Measurements from ENCODE around the gene TLX2. TPM values are rescaled to one million over a fixed set of nuclear protein-coding genes. Genes with fewer than 3 reads are reported as not detected.

Gene TLX2
- total and polyA plus RNA-seq, 2 of the 4 experiments (the other 2 are of a cell fraction), result not detected

DNA sequence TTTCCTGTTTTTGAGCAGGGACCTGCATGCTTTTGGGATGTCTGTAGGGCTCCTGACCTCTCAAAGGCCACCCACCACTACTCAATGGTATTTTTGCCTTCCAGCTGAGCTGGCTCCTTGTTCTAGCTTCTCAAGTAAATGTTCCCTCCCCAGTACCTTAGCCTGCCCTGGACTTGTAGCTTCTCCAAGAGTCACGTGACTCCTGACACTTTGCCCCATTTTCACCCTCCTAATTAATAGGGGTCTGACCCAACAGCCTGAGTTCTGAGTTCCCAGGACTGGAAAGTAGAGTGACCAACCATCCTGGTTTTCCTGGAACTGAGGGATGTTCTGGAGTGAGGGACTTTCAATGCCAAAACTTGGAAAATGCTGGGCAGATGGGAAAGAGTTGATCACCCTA, 18.8 kb upstream of the TLX2 start (continued):
- no peak for TF ChIP-seq MXI1 (IDR thresholded peaks at IDR 0.05; ENCODE audit: borderline replicate concordance, low read depth, low read length)
- TF ChIP-seq FOS (IDR thresholded peaks at IDR 0.05; ENCODE audit: low read depth, low read length), result no peak
- no peak for TF ChIP-seq RAD21 (IDR thresholded peaks at IDR 0.05; ENCODE audit: low read length)

DNA sequence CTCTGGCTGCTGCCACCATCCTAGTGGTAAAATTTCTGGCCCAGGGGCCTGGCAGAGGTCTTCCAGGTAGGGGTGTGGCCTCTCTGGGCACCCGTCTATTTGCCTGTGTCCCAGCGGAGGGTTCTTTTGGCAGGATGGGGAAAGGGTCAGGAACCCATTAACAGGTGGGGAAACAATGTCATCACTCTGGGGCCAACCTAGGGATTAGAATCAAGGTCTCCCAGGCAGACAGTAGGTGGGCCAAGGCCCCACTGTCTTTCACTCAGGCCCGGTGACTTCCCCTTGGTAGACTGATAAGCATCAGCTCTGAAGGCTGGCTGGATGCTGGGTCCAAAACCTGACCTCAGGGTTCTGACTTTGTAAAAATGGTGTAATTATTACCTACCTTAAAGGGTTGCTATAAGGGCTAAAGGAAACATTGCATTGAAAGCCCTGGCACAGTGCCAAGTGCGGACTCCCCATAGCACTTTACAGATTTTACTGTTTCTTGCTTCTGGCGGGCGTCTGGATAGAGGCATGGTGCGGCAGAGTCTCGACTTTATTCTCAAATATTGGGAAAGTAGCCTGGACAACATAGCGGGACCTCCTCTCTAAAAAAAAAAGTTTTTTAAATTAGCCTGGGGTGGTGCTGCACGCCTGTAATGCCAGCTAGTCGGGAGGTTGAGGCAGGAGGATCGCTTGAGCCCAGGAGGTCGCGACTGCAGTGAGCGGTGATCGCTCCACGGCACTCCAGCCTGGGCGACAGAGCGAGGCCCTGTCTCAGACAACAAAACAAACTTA, 17.1 kb upstream of the TLX2 start:
- Histone ChIP-seq H3K18ac (ENCODE audit: low read depth, low read length) (no peak overlapping the region), H3K27me3 (ENCODE audit: control insufficient read depth, insufficient read depth, low read length) (peaks cover 38% of the 10 kb centered on the region), H4K8ac (ENCODE audit: low read depth in 2 of 2, low read length in 2 of 2) (no peak overlapping the region), H3K4me3 (ENCODE audit: insufficient read depth, low read depth, low read length) (no peak overlapping the region), H3K4me2 (ENCODE audit: low read depth, low read length) (no peak overlapping the region), H3K4ac (ENCODE audit: low read depth, low read length) (no peak overlapping the region), H3K36me3 (ENCODE audit: control insufficient read depth, insufficient read depth, low read length) (peaks cover 18% of the 10 kb centered on the region; the same call in 1 of the 2 replicates), H3K56ac (ENCODE audit: extremely low read depth, insufficient read depth, low read length) (no peak overlapping the region), H2BK20ac (ENCODE audit: low read depth, low read length) (no peak overlapping the region), H3K14ac (replicated peaks; ENCODE audit: low read depth, low read length) (no peak overlapping the region), H2BK15ac (ENCODE audit: low read depth, low read length) (no peak overlapping the region), H3K9me3 (ENCODE audit: control insufficient read depth, insufficient read depth, low read length) (no peaks in the 10 kb centered on the region), H3K9ac (ENCODE audit: low read depth, low read length) (no peak overlapping the region), H3K79me1 (ENCODE audit: low read depth in 1 of 2, low read length in 2 of 2) (peaks cover 0 to 6% of the 10 kb centered on the region in 2 experiments; a peak in 1 of 4 replicates), H4K5ac (ENCODE audit: low read depth, low read length) (no peak overlapping the region), H4K20me1 (ENCODE audit: insufficient read depth, low read length) (no peaks in the 10 kb centered on the region), H4K91ac (ENCODE audit: insufficient read depth, low read depth, low read length) (no peak overlapping the region), H2BK120ac (ENCODE audit: low read depth, low read length) (no peak overlapping the region), H3K23ac (ENCODE audit: low read depth, low read length) (no peak overlapping the region), H2AFZ (replicated peaks; ENCODE audit: low read length, poor library complexity) (peak overlapping the region; percentile 76), H3K4me1 (ENCODE audit: control insufficient read depth, insufficient read depth, low read length) (peaks cover 7% of the 10 kb centered on the region; the same call in 1 of the 2 replicates), H2BK5ac (ENCODE audit: low read depth, low read length, poor library complexity, severe bottlenecking) (no peak overlapping the region), H2AK5ac (ENCODE audit: low read depth, low read length) (no peak overlapping the region), H3K27ac (ENCODE audit: insufficient read depth, low read length) (no peak overlapping the region), H3K9me1 (ENCODE audit: insufficient read depth, low read length) (no peaks in the 10 kb centered on the region), H2AK9ac (replicated peaks; ENCODE audit: low read depth, low read length, poor library complexity) (no peak overlapping the region)
- intact Hi-C loops (cut with micrococcal nuclease), result no loop called here
- DNase-seq (no peak), ATAC-seq (ENCODE audit: low read depth) (no peak)
- WGBS, 2 experiments (ENCODE audit: extremely low coverage in 2 of 2, insufficient read length in 1 of 2), result 76% methylated on average over 10 of the region's 19 CpGs; no CpG with 5 or more reads in 1 of the 2 experiments
- dilution Hi-C loops (cut with HindIII; ENCODE audit: low sequenced_read_pairs, unreplicated experiment), result no loop called here
- no TSS peak for BruUV-seq (replicated peaks)
- in situ Hi-C loops (cut with MboI; ENCODE audit: low sequenced_read_pairs), result loop anchor here (25.0 kb wide), 1 partner anchor 365 kb away; no protein-coding TSS in a partner anchor
- ChIA-PET CTCF (interaction anchor here (1.0 kb wide), 1 partner anchor 14 kb away, joined by 3 read pairs; the partner anchor contains the start of genes CCDC142 and TTC31), POLR2A (ENCODE audit: unreplicated experiment) (no interaction called here)
- no peak for TF ChIP-seq CTCF (conservative IDR thresholded peaks at IDR 0.05; ENCODE audit: low read depth, low read length)
- no peak for TF ChIP-seq POLR2A (IDR thresholded peaks at IDR 0.05; ENCODE audit: low read depth, low read length)
- no peak for TF ChIP-seq CHD1 (IDR thresholded peaks at IDR 0.05; ENCODE audit: low read depth, low read length)
- no peak for TF ChIP-seq RFX5 (IDR thresholded peaks at IDR 0.05; ENCODE audit: low read depth, low read length)
- TF ChIP-seq NFE2L2 (IDR thresholded peaks at IDR 0.05; ENCODE audit: low read depth, low read length), result no peak
- no peak for TF ChIP-seq MAFK (IDR thresholded peaks at IDR 0.05; ENCODE audit: low read depth, low read length)
- no peak for TF ChIP-seq ELK1 (IDR thresholded peaks at IDR 0.05; ENCODE audit: borderline replicate concordance, low read depth, low read length)
- TF ChIP-seq RAD21 (IDR thresholded peaks at IDR 0.05; ENCODE audit: low read length), result no peak
